Measurements from ENCODE around the gene MDM2.

GRCh38 chr12:68813242-68813593 lies 5.2 kb downstream of the MDM2 start:
- TF ChIP-seq IRF3 (IDR thresholded peaks at IDR 0.05) (no peak), JUNB (IDR thresholded peaks at IDR 0.05) (no peak), CHD4 (IDR thresholded peaks at IDR 0.05) (no peak), CTCF (IDR thresholded peaks at IDR 0.05 in 2 of 3, conservative IDR thresholded peaks at IDR 0.05 in 1 of 3; ENCODE audit: control insufficient read depth in 2 of 3, extremely low read depth in 1 of 3, insufficient read depth in 1 of 3, low read depth in 3 of 3, low read length in 3 of 3) (no peak), RCOR1 (conservative IDR thresholded peaks at IDR 0.05; ENCODE audit: low read depth, low read length) (no peak), REST (IDR thresholded peaks at IDR 0.05; ENCODE audit: low read depth, low read length) (no peak)

Data from GM12878 (cell line).